ENCODE measurements around the gene SLC25A10. TPM values are rescaled to one million over a fixed set of nuclear protein-coding genes. Genes with fewer than 3 reads are reported as not detected.
A peak's percentile ranks its signal among the peaks of the same experiment; 100 is the strongest.

SLC25A10 gene
- total RNA-seq, 1 experiment from 2014 or later: 117 TPM

DNA sequence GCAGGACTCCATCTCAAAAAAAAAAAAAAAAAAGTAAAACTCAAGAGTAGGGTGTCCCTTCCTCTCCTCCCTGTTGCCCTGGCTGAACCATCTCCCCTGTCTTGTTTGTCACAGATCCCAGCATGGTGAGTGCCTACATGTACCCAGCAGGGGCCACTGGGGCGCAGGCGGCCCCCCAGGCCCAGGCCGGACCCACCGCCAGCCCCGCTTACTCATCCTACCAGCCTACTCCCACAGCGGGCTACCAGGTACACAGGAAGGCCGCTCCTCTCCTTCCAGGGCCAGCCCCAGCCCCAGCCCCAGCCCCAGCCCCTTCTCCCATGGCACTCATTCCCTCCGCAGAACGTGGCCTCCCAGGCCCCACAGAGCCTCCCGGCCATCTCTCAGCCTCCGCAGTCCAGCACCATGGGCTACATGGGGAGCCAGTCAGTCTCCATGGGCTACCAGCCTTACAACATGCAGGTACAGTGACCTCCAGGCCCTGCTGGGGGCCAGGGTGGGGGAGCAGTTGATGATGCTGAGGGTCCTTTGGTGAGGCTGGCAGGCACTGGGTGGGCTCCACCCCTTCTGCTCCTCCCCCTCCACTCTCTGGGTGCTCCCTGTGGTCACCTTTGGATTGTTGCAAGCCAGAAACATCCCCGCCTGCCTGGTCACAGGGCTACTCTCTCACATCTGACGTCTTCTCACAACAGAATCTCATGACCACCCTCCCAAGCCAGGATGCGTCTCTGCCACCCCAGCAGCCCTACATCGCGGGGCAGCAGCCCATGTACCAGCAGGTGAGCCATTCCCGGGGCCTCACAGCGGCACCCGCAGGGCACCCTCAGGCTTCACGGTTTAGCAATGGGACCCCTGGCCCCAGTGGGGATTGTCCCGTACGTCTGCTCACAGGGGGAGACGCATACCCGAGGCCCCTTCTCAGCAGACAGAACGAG lies 11.5 kb upstream of the SLC25A10 start:
- H3F3A ChIP-seq (ENCODE audit: low read length, unreplicated experiment): peaks cover 3% of the 10 kb centered on the region
- TF ChIP-seq EZH2 (IDR thresholded peaks at IDR 0.05; ENCODE audit: low read length, unreplicated experiment): no peak
- no peak for TF ChIP-seq EZH2phosphoT487 (IDR thresholded peaks at IDR 0.05; ENCODE audit: borderline replicate concordance, low read length)
- TF ChIP-seq, protein P1, sequence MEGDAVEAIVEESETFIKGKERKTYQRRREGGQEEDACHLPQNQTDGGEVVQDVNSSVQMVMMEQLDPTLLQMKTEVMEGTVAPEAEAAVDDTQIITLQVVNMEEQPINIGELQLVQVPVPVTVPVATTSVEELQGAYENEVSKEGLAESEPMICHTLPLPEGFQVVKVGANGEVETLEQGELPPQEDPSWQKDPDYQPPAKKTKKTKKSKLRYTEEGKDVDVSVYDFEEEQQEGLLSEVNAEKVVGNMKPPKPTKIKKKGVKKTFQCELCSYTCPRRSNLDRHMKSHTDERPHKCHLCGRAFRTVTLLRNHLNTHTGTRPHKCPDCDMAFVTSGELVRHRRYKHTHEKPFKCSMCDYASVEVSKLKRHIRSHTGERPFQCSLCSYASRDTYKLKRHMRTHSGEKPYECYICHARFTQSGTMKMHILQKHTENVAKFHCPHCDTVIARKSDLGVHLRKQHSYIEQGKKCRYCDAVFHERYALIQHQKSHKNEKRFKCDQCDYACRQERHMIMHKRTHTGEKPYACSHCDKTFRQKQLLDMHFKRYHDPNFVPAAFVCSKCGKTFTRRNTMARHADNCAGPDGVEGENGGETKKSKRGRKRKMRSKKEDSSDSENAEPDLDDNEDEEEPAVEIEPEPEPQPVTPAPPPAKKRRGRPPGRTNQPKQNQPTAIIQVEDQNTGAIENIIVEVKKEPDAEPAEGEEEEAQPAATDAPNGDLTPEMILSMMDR (conservative IDR thresholded peaks at IDR 0.05; ENCODE audit: low read depth, low read length): no peak
- H3K36me3 ChIP-seq (ENCODE audit: low read depth, low read length): peaks cover 46% of the 10 kb centered on the region
- H3K4me3 ChIP-seq (ENCODE audit: low read length): peak overlapping the region; percentile 75
- no peak overlapping the region for H2AFZ ChIP-seq (ENCODE audit: low read length)
- CTCF ChIA-PET: interaction anchor here (1.0 kb wide), 1 partner anchor 17 kb away, joined by 3 read pairs; the partner anchor contains the start of genes ARL16 and HGS
- ATAC-seq (no peak), DNase-seq (no peak)
- no peak overlapping the region for H3K27ac ChIP-seq (ENCODE audit: low read length)
- H3K4me1 ChIP-seq (ENCODE audit: insufficient read depth, low read length): peaks cover 22% of the 10 kb centered on the region
- H4K20me1 ChIP-seq (ENCODE audit: low read length): peaks cover 10% of the 10 kb centered on the region; the same call in 1 of the 2 replicates
- peaks cover 91% of the 10 kb centered on the region for H3K79me2 ChIP-seq (ENCODE audit: low read length)
- intact Hi-C loops (cut with micrococcal nuclease): no loop called here
- H3K9me2 ChIP-seq (replicated peaks; ENCODE audit: low read length): no peaks in the 10 kb centered on the region
- no peak overlapping the region for H3K9ac ChIP-seq (ENCODE audit: low read length)
- no peaks in the 10 kb centered on the region for H3K9me3 ChIP-seq (ENCODE audit: low read length)
- peak overlapping the region; percentile 97 for H3K4me2 ChIP-seq (ENCODE audit: low read length)
- no TSS peak for BruUV-seq (replicated peaks)
- no peaks in the 10 kb centered on the region for H3K27me3 ChIP-seq (ENCODE audit: low read length)
- POLR2A ChIA-PET (ENCODE audit: unreplicated experiment): interaction anchor here (0.6 to 0.8 kb wide), 2 partner anchors 17 to 173 kb away, joined by 3 to 4 read pairs; partner anchors contain the start of genes ARL16, FSCN2 and HGS

DNA sequence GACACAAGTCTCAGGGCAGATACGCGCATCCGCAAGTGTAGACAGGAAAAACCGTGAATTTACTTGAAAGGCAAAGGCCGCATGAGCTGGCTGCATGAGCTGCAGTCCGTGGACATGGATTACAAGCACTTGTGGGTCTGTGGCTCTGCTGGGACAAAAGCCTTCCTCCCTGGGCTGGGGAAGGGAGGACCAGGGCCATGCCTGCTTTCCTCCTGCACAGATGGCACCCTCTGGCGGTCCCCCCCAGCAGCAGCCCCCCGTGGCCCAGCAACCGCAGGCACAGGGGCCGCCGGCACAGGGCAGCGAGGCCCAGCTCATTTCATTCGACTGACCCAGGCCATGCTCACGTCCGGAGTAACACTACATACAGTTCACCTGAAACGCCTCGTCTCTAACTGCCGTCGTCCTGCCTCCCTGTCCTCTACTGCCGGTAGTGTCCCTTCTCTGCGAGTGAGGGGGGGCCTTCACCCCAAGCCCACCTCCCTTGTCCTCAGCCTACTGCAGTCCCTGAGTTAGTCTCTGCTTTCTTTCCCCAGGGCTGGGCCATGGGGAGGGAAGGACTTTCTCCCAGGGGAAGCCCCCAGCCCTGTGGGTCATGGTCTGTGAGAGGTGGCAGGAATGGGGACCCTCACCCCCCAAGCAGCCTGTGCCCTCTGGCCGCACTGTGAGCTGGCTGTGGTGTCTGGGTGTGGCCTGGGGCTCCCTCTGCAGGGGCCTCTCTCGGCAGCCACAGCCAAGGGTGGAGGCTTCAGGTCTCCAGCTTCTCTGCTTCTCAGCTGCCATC lies 10.6 kb upstream of the SLC25A10 start:
- Histone ChIP-seq H3K4me3 (ENCODE audit: low read length) (peak overlapping the region; percentile 75), H3K36me3 (ENCODE audit: low read depth, low read length) (peaks cover 50% of the 10 kb centered on the region), H3F3A (ENCODE audit: low read length, unreplicated experiment) (peaks cover 3% of the 10 kb centered on the region), H4K20me1 (ENCODE audit: low read length) (peaks cover 10% of the 10 kb centered on the region; the same call in 1 of the 2 replicates), H3K79me2 (ENCODE audit: low read length) (peaks cover 91% of the 10 kb centered on the region), H3K4me2 (ENCODE audit: low read length) (peak overlapping the region; percentile 97), H3K4me1 (ENCODE audit: insufficient read depth, low read length) (peaks cover 22% of the 10 kb centered on the region), H3K9me3 (ENCODE audit: low read length) (no peaks in the 10 kb centered on the region), H3K9me2 (replicated peaks; ENCODE audit: low read length) (no peaks in the 10 kb centered on the region), H2AFZ (ENCODE audit: low read length) (no peak overlapping the region), H3K27ac (ENCODE audit: low read length) (peak overlapping the region; percentile 1; the same call in 1 of the 2 replicates), H3K9ac (ENCODE audit: low read length) (peak overlapping the region; percentile 99), H3K27me3 (ENCODE audit: low read length) (no peaks in the 10 kb centered on the region)
- intact Hi-C loops (cut with micrococcal nuclease): no loop called here
- no peak for TF ChIP-seq EZH2 (IDR thresholded peaks at IDR 0.05; ENCODE audit: low read length, unreplicated experiment)
- TF ChIP-seq, protein P1 (conservative IDR thresholded peaks at IDR 0.05; ENCODE audit: low read depth, low read length): 0 out of 2 replicates have a peak, but pooled peaks have one; percentile 23
- ChIA-PET POLR2A (ENCODE audit: unreplicated experiment) (interaction anchor here (0.6 to 0.8 kb wide), 2 partner anchors 18 to 174 kb away, joined by 3 to 4 read pairs; partner anchors contain the start of genes ARL16, FSCN2 and HGS), CTCF (interaction anchor here (1.0 kb wide), 1 partner anchor 18 kb away, joined by 3 read pairs; the partner anchor contains the start of genes ARL16 and HGS)
- ATAC-seq (peak; percentile 31), DNase-seq (peak; percentile 25)
- no TSS peak for BruUV-seq (replicated peaks)

All from PC-3 (cell line).